Erythroblast (primary cell): ENCODE measurements around the gene DYRK1B.

Experiments used
- GATA1 ChIP-seq: IDR thresholded peaks from 2 replicates; pipeline ENCODE4 v1.6.1; 2011; ENCODE audit warnings: low read depth, mild to moderate bottlenecking, control low read depth, low read length, moderate library complexity
- POLR2A ChIP-seq: IDR thresholded peaks from 2 replicates; pipeline ENCODE4 v1.6.1; 2011; ENCODE audit warnings: mild to moderate bottlenecking, low read length

DNA sequence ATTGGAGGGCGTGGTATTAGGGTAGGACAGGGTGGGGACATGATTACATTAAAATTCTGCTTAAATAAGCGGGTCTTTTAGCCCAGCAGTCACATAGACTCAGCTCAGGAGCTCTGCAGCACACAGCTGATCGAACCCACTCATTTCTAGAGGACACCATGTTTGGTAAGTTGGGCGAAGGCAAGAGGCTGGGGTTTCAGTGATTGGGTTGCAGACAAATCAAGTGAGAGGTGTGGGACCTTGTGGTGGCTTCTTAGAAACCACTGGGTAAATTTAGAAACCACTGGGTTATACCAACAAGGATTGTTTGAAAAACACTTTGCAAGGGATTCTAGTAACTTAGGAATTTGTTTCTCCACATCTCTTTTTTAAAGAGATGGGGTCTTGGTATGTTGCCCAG lies 55.2 kb downstream of the DYRK1B start, which contains the start of gene LEUTX:
- TF ChIP-seq POLR2A = no peak
- TF ChIP-seq GATA1 = no peak
